C4-2B (cell line): ENCODE data around the gene SACS.

ENCODE experiments used
- H3K27ac ChIP-seq: fragments of 450-650 bp; 2 replicates; pipeline ENCODE4 v1.5.1; 2017
- ZFX ChIP-seq: fragments of 450-650 bp; IDR thresholded peaks from 2 replicates; pipeline ENCODE4 v1.6.1; 2017
- TF ChIP-seq, protein P1 (sequence below): fragments of 450-650 bp; conservative IDR thresholded peaks from 2 replicates; pipeline ENCODE4 v1.5.1; 2017; ENCODE audit warnings: mild to moderate bottlenecking

The SACS gene

DNA sequence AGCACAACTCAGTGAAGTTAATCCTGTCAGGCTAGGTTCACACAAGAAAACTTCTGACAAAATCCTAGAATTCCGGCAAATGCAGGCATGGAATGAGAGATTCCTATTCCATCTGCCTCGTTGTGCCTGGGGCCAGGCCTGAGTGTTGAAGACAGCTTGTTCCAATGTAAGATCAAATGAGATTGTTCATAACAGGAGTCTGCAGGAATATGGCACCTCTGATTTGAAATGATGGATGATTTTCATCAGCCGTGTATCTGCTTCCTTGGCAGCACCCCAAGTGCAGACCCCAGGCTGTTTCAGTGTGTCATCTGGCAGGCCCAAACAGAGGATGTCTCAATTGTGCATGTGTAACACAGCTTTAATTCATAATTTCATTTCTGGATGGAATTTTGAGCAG, 35.3 kb upstream of the SACS start:
- H3K27ac ChIP-seq, result no peak overlapping the region
- 0 out of 2 replicates have a peak, but pooled peaks have one; percentile 17 for TF ChIP-seq ZFX
- TF ChIP-seq, protein P1, sequence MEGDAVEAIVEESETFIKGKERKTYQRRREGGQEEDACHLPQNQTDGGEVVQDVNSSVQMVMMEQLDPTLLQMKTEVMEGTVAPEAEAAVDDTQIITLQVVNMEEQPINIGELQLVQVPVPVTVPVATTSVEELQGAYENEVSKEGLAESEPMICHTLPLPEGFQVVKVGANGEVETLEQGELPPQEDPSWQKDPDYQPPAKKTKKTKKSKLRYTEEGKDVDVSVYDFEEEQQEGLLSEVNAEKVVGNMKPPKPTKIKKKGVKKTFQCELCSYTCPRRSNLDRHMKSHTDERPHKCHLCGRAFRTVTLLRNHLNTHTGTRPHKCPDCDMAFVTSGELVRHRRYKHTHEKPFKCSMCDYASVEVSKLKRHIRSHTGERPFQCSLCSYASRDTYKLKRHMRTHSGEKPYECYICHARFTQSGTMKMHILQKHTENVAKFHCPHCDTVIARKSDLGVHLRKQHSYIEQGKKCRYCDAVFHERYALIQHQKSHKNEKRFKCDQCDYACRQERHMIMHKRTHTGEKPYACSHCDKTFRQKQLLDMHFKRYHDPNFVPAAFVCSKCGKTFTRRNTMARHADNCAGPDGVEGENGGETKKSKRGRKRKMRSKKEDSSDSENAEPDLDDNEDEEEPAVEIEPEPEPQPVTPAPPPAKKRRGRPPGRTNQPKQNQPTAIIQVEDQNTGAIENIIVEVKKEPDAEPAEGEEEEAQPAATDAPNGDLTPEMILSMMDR, result no peak

DNA sequence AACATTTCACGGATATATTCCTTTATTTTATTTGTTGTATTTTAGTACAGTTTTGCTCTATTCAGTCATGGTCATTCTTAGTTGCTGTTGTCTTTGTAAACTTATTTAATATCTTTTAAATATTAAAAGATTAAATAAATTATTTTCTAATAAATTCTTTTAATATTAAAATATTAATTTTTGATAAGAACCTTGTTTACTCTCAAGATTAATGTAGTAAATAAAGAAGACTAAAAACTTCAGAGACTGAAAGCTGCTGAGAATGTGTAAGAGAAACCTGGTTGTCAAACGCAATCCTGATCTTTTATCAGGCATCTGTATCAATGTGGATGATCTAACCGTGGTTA, 34.4 kb upstream of the SACS start:
- no peak overlapping the region for H3K27ac ChIP-seq
- TF ChIP-seq, protein P1, result no peak
- TF ChIP-seq ZFX, result no peak

DNA sequence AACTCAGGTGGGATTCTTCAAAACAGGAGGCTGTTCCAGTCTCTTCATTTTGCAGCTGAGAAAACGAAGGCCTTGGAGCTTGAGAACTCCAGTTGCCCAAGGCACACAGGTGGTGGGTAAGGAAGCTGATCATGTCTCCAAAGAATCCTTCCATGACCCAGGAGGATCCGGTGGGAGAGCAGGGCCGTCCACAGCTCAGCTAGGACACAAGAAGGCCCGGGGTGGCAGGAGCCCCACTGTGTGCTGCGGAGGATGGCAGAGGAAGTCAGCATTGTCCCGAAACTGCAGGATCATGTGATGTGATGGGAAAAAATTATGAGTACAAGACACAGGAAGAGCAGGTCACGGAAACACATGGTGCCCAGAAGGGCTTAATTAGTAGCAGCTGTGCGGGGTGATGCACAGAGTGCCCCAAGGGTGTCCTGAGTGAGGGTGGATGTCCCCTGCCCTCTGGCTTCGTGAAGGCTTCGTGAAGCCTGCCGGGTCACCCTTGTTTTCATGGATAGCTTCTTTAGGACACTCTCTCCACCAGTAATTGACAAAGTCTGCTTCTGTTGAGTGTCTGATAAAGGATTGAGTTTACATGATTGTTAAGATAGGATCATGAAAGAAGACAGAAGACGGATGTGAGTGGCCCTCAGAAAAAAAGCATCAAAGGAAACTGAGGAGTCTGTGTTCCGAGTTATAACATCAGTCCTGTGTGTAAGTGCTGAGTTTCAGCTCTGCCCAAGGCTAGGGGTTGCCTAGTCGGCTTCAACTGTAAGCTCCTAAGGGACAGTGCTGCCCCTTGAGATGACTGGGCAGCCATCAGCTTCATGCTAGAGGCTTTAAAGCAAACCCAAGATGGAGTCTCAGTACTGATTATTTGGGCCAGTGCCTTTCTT, 33.8 kb upstream of the SACS start:
- H3K27ac ChIP-seq, result no peak overlapping the region; the same call in 1 of the 2 replicates
- no peak for TF ChIP-seq ZFX
- TF ChIP-seq, protein P1, result peak; percentile 40

DNA sequence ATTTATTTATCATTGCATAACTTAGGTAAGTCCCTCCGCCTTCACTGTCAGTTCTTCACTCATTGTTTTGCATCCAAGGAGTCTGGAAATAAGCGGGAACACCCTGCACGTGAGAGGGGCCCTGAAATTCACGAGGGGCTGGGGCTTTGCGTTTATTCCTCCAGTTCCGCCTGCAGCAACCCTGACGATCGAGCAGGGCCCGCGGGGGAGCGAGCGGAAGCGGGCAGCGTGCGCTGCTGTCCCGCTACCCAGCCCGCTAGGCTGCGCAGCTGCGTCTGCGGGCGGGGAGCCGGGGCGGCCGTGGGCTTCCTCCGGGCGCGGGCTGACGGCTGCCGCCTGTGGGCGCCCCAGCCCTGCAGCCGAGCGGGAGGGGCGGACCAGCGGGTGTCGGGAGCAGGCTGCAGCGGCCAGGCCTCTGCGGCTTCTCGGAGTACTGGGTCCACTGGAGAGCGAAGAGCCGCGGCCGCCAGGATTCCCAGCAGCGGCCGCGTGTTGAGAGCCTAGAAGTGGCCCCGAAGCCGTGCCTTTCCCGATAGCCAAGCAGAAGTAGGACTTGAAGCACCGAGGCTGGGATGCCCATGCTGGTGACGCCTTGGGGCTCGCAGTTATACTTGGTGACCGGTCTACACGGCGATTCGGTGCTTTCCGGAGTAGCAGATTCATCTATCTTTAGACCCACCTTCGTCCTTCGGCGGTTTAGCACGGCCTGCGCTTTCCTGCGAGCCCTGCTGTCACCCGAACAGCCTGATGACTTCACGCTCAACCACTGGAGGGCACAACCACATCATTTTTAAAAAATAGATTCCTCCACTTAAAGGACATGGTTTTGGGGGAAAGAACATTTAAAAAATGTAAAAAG, 32.9 kb upstream of the SACS start:
- TF ChIP-seq, protein P1, result peak; percentile 76
- no peak for TF ChIP-seq ZFX
- no peak overlapping the region for H3K27ac ChIP-seq

DNA sequence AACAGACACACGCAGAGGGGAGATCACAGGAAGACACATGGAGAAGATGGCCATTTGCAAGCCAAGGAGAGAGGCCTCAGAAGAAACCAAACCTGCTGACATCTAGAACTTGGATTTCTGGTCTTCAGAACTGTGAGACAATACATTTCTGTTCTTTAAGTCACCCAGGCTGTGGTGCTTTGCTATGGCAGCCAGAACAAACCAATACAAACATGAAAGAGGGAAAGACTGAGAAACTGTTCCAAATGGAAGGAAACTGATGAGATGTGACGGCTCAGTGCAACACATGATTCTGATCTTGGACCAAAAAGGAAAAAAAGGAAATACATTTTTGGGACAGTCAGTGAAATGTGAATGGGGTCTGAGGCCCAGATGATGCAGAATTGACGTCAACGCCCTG, 30.2 kb upstream of the SACS start:
- H3K27ac ChIP-seq, result no peak overlapping the region
- TF ChIP-seq ZFX, result no peak
- TF ChIP-seq, protein P1, result no peak

DNA sequence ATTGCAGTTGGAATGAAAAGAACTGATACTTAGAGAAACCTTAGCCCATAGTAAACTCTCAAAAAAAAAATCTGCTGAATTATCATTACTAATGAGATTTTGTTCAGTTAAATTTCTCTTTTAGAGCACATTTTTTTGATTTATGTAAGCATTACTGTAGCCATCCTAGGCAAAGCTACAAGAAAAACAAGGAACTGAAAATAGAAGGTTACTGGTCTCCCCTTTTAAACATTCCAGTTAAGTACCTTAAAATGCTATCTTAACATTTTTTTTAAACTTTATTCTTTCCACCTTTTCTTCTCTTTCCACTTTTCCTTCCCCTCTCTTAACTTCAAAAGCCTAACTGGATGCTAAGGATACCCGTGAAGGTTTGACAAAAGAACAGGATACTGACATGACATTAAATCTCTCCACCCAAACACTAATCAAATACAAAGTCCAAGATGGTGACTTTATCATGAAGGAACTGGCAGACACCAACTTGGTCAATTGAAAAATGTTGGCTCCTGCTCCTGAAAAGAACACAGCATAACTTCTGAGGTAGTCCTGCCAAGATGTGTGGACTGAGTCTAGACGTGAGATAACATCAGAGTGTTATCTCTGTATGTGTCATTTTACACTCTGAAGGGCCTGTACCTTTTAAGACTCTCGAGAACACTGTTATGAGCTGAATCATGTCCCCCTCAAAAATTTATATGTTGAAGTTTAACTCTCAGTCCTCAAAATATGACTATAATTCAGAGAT, 29.5 kb upstream of the SACS start:
- no peak for TF ChIP-seq ZFX
- TF ChIP-seq, protein P1, result no peak
- no peak overlapping the region for H3K27ac ChIP-seq

DNA sequence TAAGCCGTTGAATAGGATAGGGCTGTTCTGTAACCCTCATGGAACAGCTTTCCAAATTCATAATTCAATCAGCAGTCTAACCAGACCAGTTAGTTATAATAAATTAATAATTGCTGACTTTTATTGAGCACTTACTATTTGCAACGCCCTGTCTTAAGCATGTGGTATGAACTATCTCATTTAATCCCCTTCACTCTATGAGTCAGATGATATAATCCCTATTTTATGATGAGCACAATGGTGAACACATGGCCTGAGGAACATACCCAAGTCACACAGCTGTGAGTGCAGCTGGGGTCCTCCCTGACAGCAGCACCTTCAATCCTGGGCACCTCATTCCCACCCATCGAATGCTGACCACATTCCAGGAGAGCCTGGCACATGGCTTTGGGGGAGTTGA, 28.0 kb upstream of the SACS start:
- H3K27ac ChIP-seq, result no peak overlapping the region
- no peak for TF ChIP-seq ZFX
- TF ChIP-seq, protein P1, result no peak
